SK-N-MC (cell line): ENCODE data around the gene NRBF2.

Source experiments
- DNase-seq: peaks from one replicate; pipeline ENCODE4 v3.0.0-alpha.2; 2011; ENCODE audit warnings: low read depth, low spot score
- H3K27ac ChIP-seq: fragments of 200-600 bp; sonication (generic); 2 replicates; pipeline ENCODE4 v1.5.1; 2016; ENCODE audit warnings: mixed run types
- H3K36me3 ChIP-seq: fragments of 200-600 bp; sonication (generic); 2 replicates; pipeline ENCODE4 v1.6.1; 2017; ENCODE audit warnings: antibody characterized with exemption, low read length, mixed read lengths; ENCODE audit not compliant: insufficient read depth
- H3K4me3 ChIP-seq: fragments of 200-600 bp; sonication (generic); 2 replicates; pipeline ENCODE4 v1.5.1; 2016
- H3K9ac ChIP-seq: fragments of 200-600 bp; sonication (generic); 2 replicates; pipeline ENCODE4 v1.8.0; 2017; ENCODE audit warnings: mixed run types, mixed read lengths; ENCODE audit not compliant: insufficient read length
- H3K9me3 ChIP-seq: fragments of 200-600 bp; sonication (generic); 2 replicates; pipeline ENCODE4 v1.6.1; 2017; ENCODE audit warnings: low read depth, mild to moderate bottlenecking, antibody characterized with exemption, low read length, moderate library complexity, mixed read lengths
- EZH2 ChIP-seq: fragments of 200-600 bp; sonication (generic); IDR thresholded peaks from one replicate; pipeline ENCODE4 v1.6.1; 2017; ENCODE audit warnings: antibody characterized with exemption
- FOXP2 ChIP-seq: optimal IDR thresholded peaks from 2 replicates; pipeline ENCODE3; 2011; ENCODE audit warnings: mild to moderate bottlenecking, moderate library complexity; ENCODE audit not compliant: insufficient read depth; ENCODE audit errors: extremely low read length, control extremely low read depth
- POLR2AphosphoS5 ChIP-seq: IDR thresholded peaks from 2 replicates; pipeline ENCODE4 v1.6.1; 2012; ENCODE audit warnings: mild to moderate bottlenecking, low read depth, low read length, borderline replicate concordance

The NRBF2 gene

GRCh38 chr10:63103971-63104409 lies 29.1 kb upstream of the NRBF2 start:
- Histone ChIP-seq H3K36me3 (no peaks in the 10 kb centered on the region), H3K27ac (no peak overlapping the region), H3K9me3 (no peaks in the 10 kb centered on the region), H3K9ac (no peak overlapping the region), H3K4me3 (no peak overlapping the region)
- no peak for TF ChIP-seq FOXP2
- no peak for TF ChIP-seq EZH2
- TF ChIP-seq POLR2AphosphoS5, result no peak
- no peak for DNase-seq

- Histone ChIP-seq H3K27ac (no peak overlapping the region), H3K4me3 (no peak overlapping the region), H3K9me3 (no peaks in the 10 kb centered on the region), H3K9ac (no peak overlapping the region), H3K36me3 (no peaks in the 10 kb centered on the region)
- no peak for DNase-seq
- TF ChIP-seq POLR2AphosphoS5 (no peak), EZH2 (no peak)
Observed at GRCh38 chr10:63105225-63106110, 27.7 kb upstream of the NRBF2 start.

- DNase-seq, result no peak
- H3K27ac ChIP-seq, result no peak overlapping the region
- no peak overlapping the region for H3K4me3 ChIP-seq
- H3K9me3 ChIP-seq, result no peaks in the 10 kb centered on the region
- no peak overlapping the region for H3K9ac ChIP-seq
- H3K36me3 ChIP-seq, result no peaks in the 10 kb centered on the region
- TF ChIP-seq FOXP2, result no peak
- no peak for TF ChIP-seq EZH2
- no peak for TF ChIP-seq POLR2AphosphoS5
Observed at GRCh38 chr10:63106111-63106755, 26.9 kb upstream of the NRBF2 start.

GRCh38 chr10:63107943-63108437 lies 25.1 kb upstream of the NRBF2 start:
- Histone ChIP-seq H3K9me3 (no peaks in the 10 kb centered on the region), H3K4me3 (no peak overlapping the region), H3K9ac (no peak overlapping the region), H3K27ac (no peak overlapping the region), H3K36me3 (no peaks in the 10 kb centered on the region)
- no peak for DNase-seq
- no peak for TF ChIP-seq POLR2AphosphoS5

- TF ChIP-seq POLR2AphosphoS5, result no peak
- TF ChIP-seq FOXP2, result no peak
- H3K9me3 ChIP-seq, result no peaks in the 10 kb centered on the region
- no peak overlapping the region for H3K4me3 ChIP-seq
- H3K27ac ChIP-seq, result no peak overlapping the region
- H3K36me3 ChIP-seq, result no peaks in the 10 kb centered on the region
- no peak for DNase-seq
- no peak overlapping the region for H3K9ac ChIP-seq
Observed at GRCh38 chr10:63110940-63111339, 22.2 kb upstream of the NRBF2 start.

- no peak for TF ChIP-seq EZH2
- no peak for TF ChIP-seq POLR2AphosphoS5
- no peak for TF ChIP-seq FOXP2
- H3K36me3 ChIP-seq, result no peaks in the 10 kb centered on the region
- no peak overlapping the region for H3K9ac ChIP-seq
- H3K4me3 ChIP-seq, result no peak overlapping the region
- no peak for DNase-seq
- no peaks in the 10 kb centered on the region for H3K9me3 ChIP-seq
- no peak overlapping the region for H3K27ac ChIP-seq
Observed at GRCh38 chr10:63114031-63114814, 18.9 kb upstream of the NRBF2 start.

GRCh38 chr10:63115732-63116383 lies 17.3 kb upstream of the NRBF2 start:
- TF ChIP-seq POLR2AphosphoS5 (no peak), FOXP2 (no peak), EZH2 (no peak)
- Histone ChIP-seq H3K27ac (no peak overlapping the region), H3K4me3 (no peak overlapping the region), H3K9me3 (no peaks in the 10 kb centered on the region), H3K9ac (no peak overlapping the region), H3K36me3 (no peaks in the 10 kb centered on the region)
- no peak for DNase-seq

GRCh38 chr10:63116452-63117072 lies 16.6 kb upstream of the NRBF2 start:
- Histone ChIP-seq H3K27ac (no peak overlapping the region), H3K4me3 (no peak overlapping the region), H3K9ac (no peak overlapping the region), H3K36me3 (no peaks in the 10 kb centered on the region), H3K9me3 (no peaks in the 10 kb centered on the region)
- DNase-seq, result no peak
- TF ChIP-seq EZH2 (no peak), FOXP2 (no peak), POLR2AphosphoS5 (no peak)
